Left cardiac atrium (tissue), 2 donors: ENCODE results near the gene RBPJL. TPM values are rescaled to one million over a fixed set of nuclear protein-coding genes. Genes with fewer than 3 reads are reported as not detected.

Experiments used
- total RNA-seq, 2 donors: library from RNA; stranded (reverse); fragmentation: NEBNext Ultra II Directional; extraction: Animal tissue kit (Norgen Biotek cat#: 25700); gene quantifications; one replicate each; pipeline ENCODE4 v1.2.1, GENCODE V29; 2021
- donor health status: DM: no; HTN: yes; CAD: no; lungs with severe emphysema.
- donor health status: DM: yes; HTN: yes; CAD: no.

Gene RBPJL
- total RNA-seq, 2 donors from 2014 or later, result not detected

Other genes with a start within 250 kb of the RBPJL start
- gene KCNS1, start 205.7 kb upstream of the RBPJL start, total RNA-seq, result under 1 TPM; 0.21 TPM
- not detected for gene WFDC5, start 191.7 kb upstream of the RBPJL start, total RNA-seq
- gene WFDC12, start 182.4 kb upstream of the RBPJL start, total RNA-seq, result not detected
- 1 to 10 TPM in 1 of 2 donors, not detected in 1; 1.4 TPM for gene PI3, start 131.9 kb upstream of the RBPJL start, total RNA-seq
- not detected for gene SEMG1, start 99.8 kb upstream of the RBPJL start, total RNA-seq
- not detected for gene SEMG2, start 85.5 kb upstream of the RBPJL start, total RNA-seq
- 10 to 100 TPM; 44.2 to 86.7 TPM for gene SLPI, start 52.3 kb upstream of the RBPJL start, total RNA-seq
- gene MATN4, start 1.5 kb downstream of the RBPJL start, total RNA-seq, result not detected
- 100 to 1,000 TPM in 1 of 2 donors, 10 to 100 TPM in 1; 51.4 to 152 TPM for gene SDC4, start 41.6 kb downstream of the RBPJL start, total RNA-seq
- gene SYS1, start 56.3 kb downstream of the RBPJL start, total RNA-seq, result 10 to 100 TPM; 23.4 to 24.1 TPM
- gene TP53TG5, start 71.5 kb downstream of the RBPJL start, total RNA-seq, result 1 to 10 TPM in 1 of 2 donors, under 1 TPM in 1; 0.68 to 2.0 TPM
- gene DBNDD2, start 101.4 kb downstream of the RBPJL start, total RNA-seq, result 100 to 1,000 TPM; 177 to 200 TPM
- gene PIGT, start 109.3 kb downstream of the RBPJL start, total RNA-seq, result 100 to 1,000 TPM; 104 to 129 TPM
- 1 to 10 TPM in 1 of 2 donors, under 1 TPM in 1; 0.52 to 6.9 TPM for gene WFDC2, start 162.9 kb downstream of the RBPJL start, total RNA-seq
- not detected for gene SPINT3, start 208.8 kb downstream of the RBPJL start, total RNA-seq
- gene WFDC6, start 232.6 kb downstream of the RBPJL start, total RNA-seq, result not detected
- under 1 TPM in 1 of 2 donors, not detected in 1; 0.68 TPM for gene EPPIN, start 240.6 kb downstream of the RBPJL start, total RNA-seq